ENCODE data around the gene RNF13. TPM values are rescaled to one million over a fixed set of nuclear protein-coding genes. Genes with fewer than 3 reads are reported as not detected.

The RNF13 gene
- polyA plus RNA-seq: 10 to 100 TPM; 31.6 to 48.0 (median 43.0) TPM

- 0 to 1% (median 1%) methylated on average over 53 to 56 of the region's 56 CpGs for WGBS, 3 donors
Observed at GRCh38 chr3:149812606-149813366, at the start of gene RNF13. Gene RNF13, plus strand, starts transcription at chr3:149813215. Its CDS starts 32,812 bp downstream, at chr3:149846027.

GRCh38 chr3:149763565-149764195 is 49.3 kb upstream of the RNF13 start:
- WGBS, 3 donors: 55 to 86% (median 77%) methylated on average over 3 of the region's 3 CpGs
- H3K27ac ChIP-seq (ENCODE audit: low read depth, low read length): no peak overlapping the region

More at GRCh38 chr3:149812606-149813366, at the start of gene RNF13:
- H3K27ac ChIP-seq (ENCODE audit: low read depth, low read length): peak within 1 kb of the TSS; percentile 99

GRCh38 chr3:149764302-149764701 is 48.7 kb upstream of the RNF13 start:
- 50 to 70% (median 69%) methylated on average over 1 of the region's 1 CpG for WGBS, 3 donors
- no peak overlapping the region for H3K27ac ChIP-seq (ENCODE audit: low read depth, low read length)

GRCh38 chr3:149765762-149766334 is 47.2 kb upstream of the RNF13 start:
- 22 to 66% (median 62%) methylated on average over 2 of the region's 2 CpGs for WGBS, 3 donors
- no peak overlapping the region for H3K27ac ChIP-seq (ENCODE audit: low read depth, low read length)

- H3K27ac ChIP-seq (ENCODE audit: low read depth, low read length): no peak overlapping the region
- WGBS, 3 donors: 84 to 92% (median 91%) methylated on average over 6 of the region's 6 CpGs
Observed at GRCh38 chr3:149767720-149768119, 45.3 kb upstream of the RNF13 start.

- WGBS, 3 donors: 93 to 94% (median 93%) methylated on average over 6 of the region's 6 CpGs
- no peak overlapping the region for H3K27ac ChIP-seq (ENCODE audit: low read depth, low read length)
Observed at GRCh38 chr3:149768704-149769103, 44.3 kb upstream of the RNF13 start.

GRCh38 chr3:149770246-149770645 is 42.8 kb upstream of the RNF13 start:
- WGBS, 3 donors: 77 to 80% (median 77%) methylated on average over 2 of the region's 2 CpGs
- H3K27ac ChIP-seq (ENCODE audit: low read depth, low read length): no peak overlapping the region

GRCh38 chr3:149771652-149772271 is 41.3 kb upstream of the RNF13 start:
- WGBS, 3 donors: 45 to 60% (median 58%) methylated on average over 8 of the region's 8 CpGs
- no peak overlapping the region for H3K27ac ChIP-seq (ENCODE audit: low read depth, low read length)

- WGBS, 3 donors: 87 to 92% (median 91%) methylated on average over 2 of the region's 2 CpGs
- H3K27ac ChIP-seq (ENCODE audit: low read depth, low read length): no peak overlapping the region
Observed at GRCh38 chr3:149772861-149773260, 40.2 kb upstream of the RNF13 start.

- no peak overlapping the region for H3K27ac ChIP-seq (ENCODE audit: low read depth, low read length)
- WGBS, 3 donors: 70 to 83% (median 70%) methylated on average over 1 of the region's 1 CpG
Observed at GRCh38 chr3:149776170-149776569, 36.8 kb upstream of the RNF13 start.

- 74 to 85% (median 78%) methylated on average over 2 of the region's 2 CpGs for WGBS, 3 donors
- no peak overlapping the region for H3K27ac ChIP-seq (ENCODE audit: low read depth, low read length)
Observed at GRCh38 chr3:149777414-149778214, 35.4 kb upstream of the RNF13 start.

GRCh38 chr3:149781211-149781610 is 31.8 kb upstream of the RNF13 start:
- 47 to 87% (median 53%) methylated on average over 4 of the region's 4 CpGs for WGBS, 3 donors
- no peak overlapping the region for H3K27ac ChIP-seq (ENCODE audit: low read depth, low read length)

GRCh38 chr3:149781741-149782140 is 31.3 kb upstream of the RNF13 start:
- WGBS, 3 donors: 79 to 95% (median 87%) methylated on average over 3 of the region's 3 CpGs
- H3K27ac ChIP-seq (ENCODE audit: low read depth, low read length): no peak overlapping the region

- no peak overlapping the region for H3K27ac ChIP-seq (ENCODE audit: low read depth, low read length)
Observed at GRCh38 chr3:149783576-149783975, 29.4 kb upstream of the RNF13 start.

GRCh38 chr3:149784064-149784704 is 28.8 kb upstream of the RNF13 start:
- no peak overlapping the region for H3K27ac ChIP-seq (ENCODE audit: low read depth, low read length)
- WGBS, 3 donors: 80 to 89% (median 87%) methylated on average over 5 of the region's 5 CpGs

- no peak overlapping the region for H3K27ac ChIP-seq (ENCODE audit: low read depth, low read length)
- whole genome bisulfite sequencing, 3 donors: 59 to 81% (median 62%) methylated on average over 2 of the region's 2 CpGs
Observed at GRCh38 chr3:149790268-149790667, 22.7 kb upstream of the RNF13 start.

- WGBS, 3 donors: 52 to 80% (median 79%) methylated on average over 3 of the region's 3 CpGs
- no peak overlapping the region for H3K27ac ChIP-seq (ENCODE audit: low read depth, low read length)
Observed at GRCh38 chr3:149790698-149791097, 22.3 kb upstream of the RNF13 start.
